AG04450 (cell line): ENCODE measurements around the gene VPS13D. TPM values are rescaled to one million over a fixed set of nuclear protein-coding genes. Genes with fewer than 3 reads are reported as not detected.

Source experiments
- CTCF ChIA-PET: fragments of 300-600, 350-600 bp; formaldehyde crosslinking; extraction: SDS; loops from one replicate; lab custom pipeline; 2022; ENCODE audit warnings: antibody characterized with exemption, inconsistent platforms; lab: Charles Lee
- POLR2A ChIA-PET: fragments of 350-600 bp; formaldehyde crosslinking; extraction: SDS; loops from one replicate; lab custom pipeline; 2021; ENCODE audit warnings: antibody characterized with exemption, inconsistent platforms; lab: Yijun Ruan, JAX
- DNase-seq: peaks from one replicate; pipeline ENCODE4 v3.0.0-alpha.2; 2011; ENCODE audit warnings: low read depth, low spot score
- H3K27ac ChIP-seq: one replicate; pipeline ENCODE4 v1.5.1; 2012; ENCODE audit warnings: low read depth, low read length, control low read depth
- H3K27me3 ChIP-seq: one replicate; pipeline ENCODE4 v1.6.0; 2012; ENCODE audit warnings: low read length; ENCODE audit not compliant: control insufficient read depth, insufficient read depth
- H3K4me3 ChIP-seq: 2 replicates; pipeline ENCODE4 v1.5.1; 2011; ENCODE audit warnings: mild to moderate bottlenecking, low read depth, low read length, control low read depth
- H3K9me3 ChIP-seq: 2 replicates; pipeline ENCODE4 v1.5.1; 2012; ENCODE audit warnings: low read length; ENCODE audit not compliant: control insufficient read depth, insufficient read depth
- CTCF ChIP-seq: IDR thresholded peaks from 2 replicates; pipeline ENCODE4 v1.5.1; 2011; ENCODE audit warnings: low read depth, low read length, control low read depth, inconsistent platforms
- polyA plus RNA-seq: library from polyadenylated mRNA; depleted of rRNA; stranded (reverse); fragments of >200 nt; gene quantifications from 2 replicates; pipeline ENCODE4 v1.2.3, GENCODE V29; 2011

Gene VPS13D
- polyA plus RNA-seq, 1 experiment = 18.3 TPM

GRCh38 chr1:12424793-12425192 is 195.0 kb downstream of the VPS13D start:
- no peak for DNase-seq
- no peak for TF ChIP-seq CTCF
- Histone ChIP-seq H3K9me3 (no peaks in the 10 kb centered on the region), H3K27ac (no peak overlapping the region), H3K4me3 (no peak overlapping the region), H3K27me3 (no peaks in the 10 kb centered on the region)
- POLR2A ChIA-PET = no interaction called here
- CTCF ChIA-PET = interaction anchor here (1.3 to 1.6 kb wide), 2 partner anchors 10 to 17 kb away, joined by 3 to 4 read pairs; no protein-coding TSS in a partner anchor

- Histone ChIP-seq H3K4me3 (no peak overlapping the region), H3K27ac (no peak overlapping the region), H3K9me3 (no peaks in the 10 kb centered on the region), H3K27me3 (no peaks in the 10 kb centered on the region)
- no peak for TF ChIP-seq CTCF
- POLR2A ChIA-PET = no interaction called here
- no peak for DNase-seq
- CTCF ChIA-PET = interaction anchor here (1.6 kb wide), 1 partner anchor 9 kb away, joined by 4 read pairs; no protein-coding TSS in a partner anchor
Measured at GRCh38 chr1:12426030-12426429, 196.2 kb downstream of the VPS13D start.

- CTCF ChIA-PET = no interaction called here
Measured at GRCh38 chr1:12428334-12428733, 198.5 kb downstream of the VPS13D start.

GRCh38 chr1:12430525-12430924 is 200.7 kb downstream of the VPS13D start:
- Histone ChIP-seq H3K4me3 (no peak overlapping the region), H3K27ac (no peak overlapping the region), H3K9me3 (no peaks in the 10 kb centered on the region), H3K27me3 (no peaks in the 10 kb centered on the region)
- no peak for TF ChIP-seq CTCF
- POLR2A ChIA-PET = no interaction called here
- CTCF ChIA-PET = interaction anchor here (0.8 kb wide), 1 partner anchor 116 kb away, joined by 3 read pairs; no protein-coding TSS in a partner anchor
- DNase-seq = no peak

More at GRCh38 chr1:12428334-12428733, 198.5 kb downstream of the VPS13D start:
- POLR2A ChIA-PET = no interaction called here
- Histone ChIP-seq H3K27ac (no peak overlapping the region), H3K4me3 (no peak overlapping the region), H3K9me3 (no peaks in the 10 kb centered on the region), H3K27me3 (no peaks in the 10 kb centered on the region)
- no peak for TF ChIP-seq CTCF
- DNase-seq = no peak

GRCh38 chr1:12432897-12433296 is 203.1 kb downstream of the VPS13D start:
- POLR2A ChIA-PET = interaction anchor here (0.7 to 2.2 kb wide), 2 partner anchors 45 to 196 kb away, joined by 3 to 5 read pairs; no protein-coding TSS in a partner anchor
- Histone ChIP-seq H3K27ac (no peak overlapping the region), H3K9me3 (no peaks in the 10 kb centered on the region), H3K4me3 (no peak overlapping the region), H3K27me3 (no peaks in the 10 kb centered on the region)
- CTCF ChIA-PET = interaction anchor here (1.2 kb wide), 1 partner anchor 26 kb away, joined by 3 read pairs; no protein-coding TSS in a partner anchor
- no peak for DNase-seq
- TF ChIP-seq CTCF = no peak
